H54 (cell line): ENCODE data around the gene SERPINA10.
"Not testable (repeated sequence)": the region's sequence is repeated elsewhere in the genome, so short reads cannot be mapped to it uniquely, and the experiment has no call there.

ENCODE experiments used
- DNase-seq: peaks from one replicate; pipeline ENCODE4 v3.0.0; 2011; ENCODE audit warnings: low spot score, mixed read lengths; ENCODE audit not compliant: insufficient read length
- FAIRE-seq: peaks from 3 replicates; lab custom pipeline; 2011; peaks lifted over from hg19 to GRCh38; lab: Jason Lieb, UNC
- POLR2A ChIP-seq: IDR thresholded peaks from 2 replicates; pipeline ENCODE4 v1.6.1; 2011; ENCODE audit warnings: low read depth, mild to moderate bottlenecking, low read length

Gene SERPINA10

GRCh38 chr14:94284221-94284620 is 8.8 kb downstream of the SERPINA10 start:
- FAIRE-seq: no peak
- no peak for TF ChIP-seq POLR2A
- no peak for DNase-seq

GRCh38 chr14:94282991-94283723 is 9.9 kb downstream of the SERPINA10 start:
- DNase-seq (no peak), FAIRE-seq (no peak)
- no peak for TF ChIP-seq POLR2A

- FAIRE-seq (no peak), DNase-seq (no peak)
- TF ChIP-seq POLR2A: no peak
Observed at GRCh38 chr14:94278731-94279130, 14.3 kb downstream of the SERPINA10 start.

GRCh38 chr14:94276898-94277561 is 16.0 kb downstream of the SERPINA10 start:
- not testable (repeated sequence) for FAIRE-seq, DNase-seq

GRCh38 chr14:94269156-94269555 is 23.9 kb downstream of the SERPINA10 start:
- no peak for TF ChIP-seq POLR2A
- no peak for DNase-seq
- FAIRE-seq: no peak

GRCh38 chr14:94268582-94268981 is 24.5 kb downstream of the SERPINA10 start:
- DNase-seq, FAIRE-seq: not testable (repeated sequence)

GRCh38 chr14:94267352-94267751 is 25.7 kb downstream of the SERPINA10 start:
- DNase-seq: no peak
- TF ChIP-seq POLR2A: no peak
- FAIRE-seq: no peak

- DNase-seq, FAIRE-seq: not testable (repeated sequence)
Observed at GRCh38 chr14:94264195-94264594, 28.9 kb downstream of the SERPINA10 start.

GRCh38 chr14:94244182-94244581 is 48.9 kb downstream of the SERPINA10 start:
- DNase-seq (no peak), FAIRE-seq (no peak)
- no peak for TF ChIP-seq POLR2A

GRCh38 chr14:94239406-94239805 is 53.7 kb downstream of the SERPINA10 start:
- FAIRE-seq (no peak), DNase-seq (no peak)

GRCh38 chr14:94237983-94238382 is 55.1 kb downstream of the SERPINA10 start:
- no peak for TF ChIP-seq POLR2A
- FAIRE-seq (no peak), DNase-seq (no peak)

More at GRCh38 chr14:94239406-94239805, 53.7 kb downstream of the SERPINA10 start:
- no peak for TF ChIP-seq POLR2A

GRCh38 chr14:94237046-94237445 is 56.0 kb downstream of the SERPINA10 start:
- FAIRE-seq: no peak
- TF ChIP-seq POLR2A: no peak
- no peak for DNase-seq
